ENCODE results near the gene PLOD1.

- TF ChIP-seq CTCF (IDR thresholded peaks at IDR 0.05; ENCODE audit: low read length) (no peak), EZH2 (IDR thresholded peaks at IDR 0.05; ENCODE audit: borderline replicate concordance, low read length) (no peak)
Observed at GRCh38 chr1:11918799-11919519, 15.6 kb upstream of the PLOD1 start.
